ENCODE results near the gene CLEC2A.
"Not testable (repeated sequence)": the region's sequence is repeated elsewhere in the genome, so short reads cannot be mapped to it uniquely, and the experiment has no call there.

The CLEC2A gene

GRCh38 chr12:9932270-9932669 is at the start of gene CLEC2A:
CLEC2A (minus strand) TSS chr12:9932370; CDS start chr12:9932329, 41 bp downstream.
- Histone ChIP-seq H3K4me3 (ENCODE audit: low read depth, low read length) (no peak within 1 kb of the TSS), H3K27me3 (ENCODE audit: control insufficient read depth, insufficient read depth, low read length) (no peaks in the 10 kb centered on the region), H3K4me1 (ENCODE audit: control insufficient read depth, insufficient read depth, low read length) (no peaks in the 10 kb centered on the region), H3K9me3 (ENCODE audit: control insufficient read depth, insufficient read depth, low read depth, low read length) (no peaks in the 10 kb centered on the region), H3K36me3 (ENCODE audit: control insufficient read depth, insufficient read depth, low read length) (no peaks in the 10 kb centered on the region), H3K27ac (ENCODE audit: low read depth, low read length) (no peak within 1 kb of the TSS), H3K9ac (ENCODE audit: low read length) (no peak within 1 kb of the TSS)

GRCh38 chr12:9980126-9980525 is 48.0 kb upstream of the CLEC2A start:
- no peaks in the 10 kb centered on the region for H3K36me3 ChIP-seq (ENCODE audit: control insufficient read depth, insufficient read depth, low read length)

GRCh38 chr12:9977916-9978315 is 45.7 kb upstream of the CLEC2A start:
- Histone ChIP-seq H3K9ac (ENCODE audit: low read length) (no peak overlapping the region), H3K9me3 (ENCODE audit: control insufficient read depth, insufficient read depth, low read depth, low read length) (peaks cover 21% of the 10 kb centered on the region), H3K4me1 (ENCODE audit: control insufficient read depth, insufficient read depth, low read length) (no peaks in the 10 kb centered on the region), H3K27me3 (ENCODE audit: control insufficient read depth, insufficient read depth, low read length) (no peaks in the 10 kb centered on the region), H3K36me3 (ENCODE audit: control insufficient read depth, insufficient read depth, low read length) (no peaks in the 10 kb centered on the region), H3K4me3 (ENCODE audit: low read depth, low read length) (no peak overlapping the region), H3K27ac (ENCODE audit: low read depth, low read length) (no peak overlapping the region)

More at GRCh38 chr12:9980126-9980525, 48.0 kb upstream of the CLEC2A start:
- Histone ChIP-seq H3K27ac (ENCODE audit: low read depth, low read length) (no peak overlapping the region), H3K9me3 (ENCODE audit: control insufficient read depth, insufficient read depth, low read depth, low read length) (peaks cover 14% of the 10 kb centered on the region), H3K27me3 (ENCODE audit: control insufficient read depth, insufficient read depth, low read length) (no peaks in the 10 kb centered on the region), H3K4me3 (ENCODE audit: low read depth, low read length) (no peak overlapping the region), H3K4me1 (ENCODE audit: control insufficient read depth, insufficient read depth, low read length) (peaks cover 7% of the 10 kb centered on the region; the same call in 1 of the 2 replicates), H3K9ac (ENCODE audit: low read length) (no peak overlapping the region)

GRCh38 chr12:9976626-9977025 is 44.5 kb upstream of the CLEC2A start:
- H3K9ac ChIP-seq (ENCODE audit: low read length); H3K4me1 ChIP-seq (ENCODE audit: control insufficient read depth, insufficient read depth, low read length); H3K4me3 ChIP-seq (ENCODE audit: low read depth, low read length); H3K36me3 ChIP-seq (ENCODE audit: control insufficient read depth, insufficient read depth, low read length); H3K27ac ChIP-seq (ENCODE audit: low read depth, low read length); H3K27me3 ChIP-seq (ENCODE audit: control insufficient read depth, insufficient read depth, low read length): not testable (repeated sequence)
- H3K9me3 ChIP-seq (ENCODE audit: control insufficient read depth, insufficient read depth, low read depth, low read length), result peaks cover 21% of the 10 kb centered on the region

- peaks cover 21% of the 10 kb centered on the region for H3K9me3 ChIP-seq (ENCODE audit: control insufficient read depth, insufficient read depth, low read depth, low read length)
- no peaks in the 10 kb centered on the region for H3K27me3 ChIP-seq (ENCODE audit: control insufficient read depth, insufficient read depth, low read length)
- H3K4me1 ChIP-seq (ENCODE audit: control insufficient read depth, insufficient read depth, low read length), result no peaks in the 10 kb centered on the region
- H3K27ac ChIP-seq (ENCODE audit: low read depth, low read length), result no peak overlapping the region
- H3K9ac ChIP-seq (ENCODE audit: low read length), result no peak overlapping the region
- H3K36me3 ChIP-seq (ENCODE audit: control insufficient read depth, insufficient read depth, low read length), result no peaks in the 10 kb centered on the region
- H3K4me3 ChIP-seq (ENCODE audit: low read depth, low read length), result no peak overlapping the region
These were observed 43.4 kb upstream of the CLEC2A start for GRCh38 chr12:9975614-9976013.

- H3K27me3 ChIP-seq (ENCODE audit: control insufficient read depth, insufficient read depth, low read length); H3K4me1 ChIP-seq (ENCODE audit: control insufficient read depth, insufficient read depth, low read length); H3K9ac ChIP-seq (ENCODE audit: low read length); H3K36me3 ChIP-seq (ENCODE audit: control insufficient read depth, insufficient read depth, low read length); H3K27ac ChIP-seq (ENCODE audit: low read depth, low read length); H3K4me3 ChIP-seq (ENCODE audit: low read depth, low read length): not testable (repeated sequence)
- H3K9me3 ChIP-seq (ENCODE audit: control insufficient read depth, insufficient read depth, low read depth, low read length), result peaks cover 21% of the 10 kb centered on the region
These were observed 42.6 kb upstream of the CLEC2A start for GRCh38 chr12:9974731-9975130.

- no peaks in the 10 kb centered on the region for H3K4me1 ChIP-seq (ENCODE audit: control insufficient read depth, insufficient read depth, low read length)
- no peak overlapping the region for H3K4me3 ChIP-seq (ENCODE audit: low read depth, low read length)
- H3K27me3 ChIP-seq (ENCODE audit: control insufficient read depth, insufficient read depth, low read length), result no peaks in the 10 kb centered on the region
- H3K27ac ChIP-seq (ENCODE audit: low read depth, low read length), result no peak overlapping the region
- H3K9me3 ChIP-seq (ENCODE audit: control insufficient read depth, insufficient read depth, low read depth, low read length), result peaks cover 21% of the 10 kb centered on the region
- H3K36me3 ChIP-seq (ENCODE audit: control insufficient read depth, insufficient read depth, low read length), result no peaks in the 10 kb centered on the region
- no peak overlapping the region for H3K9ac ChIP-seq (ENCODE audit: low read length)
These were observed 41.8 kb upstream of the CLEC2A start for GRCh38 chr12:9973949-9974348.

- Histone ChIP-seq H3K4me1 (ENCODE audit: control insufficient read depth, insufficient read depth, low read length) (no peaks in the 10 kb centered on the region), H3K36me3 (ENCODE audit: control insufficient read depth, insufficient read depth, low read length) (no peaks in the 10 kb centered on the region), H3K27me3 (ENCODE audit: control insufficient read depth, insufficient read depth, low read length) (no peaks in the 10 kb centered on the region), H3K9ac (ENCODE audit: low read length) (no peak within 1 kb of the TSS), H3K9me3 (ENCODE audit: control insufficient read depth, insufficient read depth, low read depth, low read length) (peaks cover 16% of the 10 kb centered on the region), H3K4me3 (ENCODE audit: low read depth, low read length) (no peak within 1 kb of the TSS), H3K27ac (ENCODE audit: low read depth, low read length) (no peak within 1 kb of the TSS)
These were observed 39.0 kb upstream of the CLEC2A start, which contains the start of gene CLEC12A for GRCh38 chr12:9971181-9971580. CLEC12A (plus strand) TSS chr12:9971409; CDS start chr12:9971597, 188 bp downstream.

- Histone ChIP-seq H3K27ac (ENCODE audit: low read depth, low read length) (no peak overlapping the region), H3K4me1 (ENCODE audit: control insufficient read depth, insufficient read depth, low read length) (no peaks in the 10 kb centered on the region), H3K9ac (ENCODE audit: low read length) (no peak overlapping the region), H3K9me3 (ENCODE audit: control insufficient read depth, insufficient read depth, low read depth, low read length) (peaks cover 2% of the 10 kb centered on the region; the same call in 1 of the 2 replicates), H3K4me3 (ENCODE audit: low read depth, low read length) (no peak overlapping the region), H3K27me3 (ENCODE audit: control insufficient read depth, insufficient read depth, low read length) (no peaks in the 10 kb centered on the region), H3K36me3 (ENCODE audit: control insufficient read depth, insufficient read depth, low read length) (no peaks in the 10 kb centered on the region)
These were observed 37.5 kb upstream of the CLEC2A start for GRCh38 chr12:9969673-9970072.

GRCh38 chr12:9961901-9962300 is 29.7 kb upstream of the CLEC2A start:
- no peak overlapping the region for H3K4me3 ChIP-seq (ENCODE audit: low read depth, low read length)
- H3K36me3 ChIP-seq (ENCODE audit: control insufficient read depth, insufficient read depth, low read length), result no peaks in the 10 kb centered on the region
- H3K27ac ChIP-seq (ENCODE audit: low read depth, low read length), result no peak overlapping the region
- no peaks in the 10 kb centered on the region for H3K27me3 ChIP-seq (ENCODE audit: control insufficient read depth, insufficient read depth, low read length)
- no peaks in the 10 kb centered on the region for H3K9me3 ChIP-seq (ENCODE audit: control insufficient read depth, insufficient read depth, low read depth, low read length)
- no peak overlapping the region for H3K9ac ChIP-seq (ENCODE audit: low read length)
- no peaks in the 10 kb centered on the region for H3K4me1 ChIP-seq (ENCODE audit: control insufficient read depth, insufficient read depth, low read length)

- Histone ChIP-seq H3K9me3 (ENCODE audit: control insufficient read depth, insufficient read depth, low read depth, low read length) (no peaks in the 10 kb centered on the region), H3K4me1 (ENCODE audit: control insufficient read depth, insufficient read depth, low read length) (no peaks in the 10 kb centered on the region), H3K27ac (ENCODE audit: low read depth, low read length) (no peak overlapping the region), H3K4me3 (ENCODE audit: low read depth, low read length) (no peak overlapping the region), H3K36me3 (ENCODE audit: control insufficient read depth, insufficient read depth, low read length) (no peaks in the 10 kb centered on the region), H3K9ac (ENCODE audit: low read length) (no peak overlapping the region), H3K27me3 (ENCODE audit: control insufficient read depth, insufficient read depth, low read length) (no peaks in the 10 kb centered on the region)
These were observed 28.9 kb upstream of the CLEC2A start for GRCh38 chr12:9961106-9961505.

GRCh38 chr12:9960590-9960989 is 28.4 kb upstream of the CLEC2A start:
- Histone ChIP-seq H3K27ac (ENCODE audit: low read depth, low read length) (no peak overlapping the region), H3K9ac (ENCODE audit: low read length) (no peak overlapping the region), H3K36me3 (ENCODE audit: control insufficient read depth, insufficient read depth, low read length) (no peaks in the 10 kb centered on the region), H3K9me3 (ENCODE audit: control insufficient read depth, insufficient read depth, low read depth, low read length) (no peaks in the 10 kb centered on the region), H3K4me1 (ENCODE audit: control insufficient read depth, insufficient read depth, low read length) (no peaks in the 10 kb centered on the region), H3K4me3 (ENCODE audit: low read depth, low read length) (no peak overlapping the region), H3K27me3 (ENCODE audit: control insufficient read depth, insufficient read depth, low read length) (no peaks in the 10 kb centered on the region)
